GM18951 (cell line): ENCODE results near the gene CMIP.

Source experiments
- POLR2A ChIP-seq: IDR thresholded peaks from 4 replicates; pipeline ENCODE4 v1.6.1; 2011; ENCODE audit warnings: mild to moderate bottlenecking; ENCODE audit not compliant: insufficient read length, insufficient read depth; ENCODE audit errors: extremely low read depth
- in situ Hi-C: fragments of 300-500 bp; cut with MboI; formaldehyde crosslinking; loops from one replicate; pipeline ENCODE4 v1.12.0; 2022; ENCODE audit warnings: low sequenced_read_pairs, mixed read lengths, inconsistent platforms; ENCODE audit not compliant: unreplicated experiment

CMIP gene

DNA sequence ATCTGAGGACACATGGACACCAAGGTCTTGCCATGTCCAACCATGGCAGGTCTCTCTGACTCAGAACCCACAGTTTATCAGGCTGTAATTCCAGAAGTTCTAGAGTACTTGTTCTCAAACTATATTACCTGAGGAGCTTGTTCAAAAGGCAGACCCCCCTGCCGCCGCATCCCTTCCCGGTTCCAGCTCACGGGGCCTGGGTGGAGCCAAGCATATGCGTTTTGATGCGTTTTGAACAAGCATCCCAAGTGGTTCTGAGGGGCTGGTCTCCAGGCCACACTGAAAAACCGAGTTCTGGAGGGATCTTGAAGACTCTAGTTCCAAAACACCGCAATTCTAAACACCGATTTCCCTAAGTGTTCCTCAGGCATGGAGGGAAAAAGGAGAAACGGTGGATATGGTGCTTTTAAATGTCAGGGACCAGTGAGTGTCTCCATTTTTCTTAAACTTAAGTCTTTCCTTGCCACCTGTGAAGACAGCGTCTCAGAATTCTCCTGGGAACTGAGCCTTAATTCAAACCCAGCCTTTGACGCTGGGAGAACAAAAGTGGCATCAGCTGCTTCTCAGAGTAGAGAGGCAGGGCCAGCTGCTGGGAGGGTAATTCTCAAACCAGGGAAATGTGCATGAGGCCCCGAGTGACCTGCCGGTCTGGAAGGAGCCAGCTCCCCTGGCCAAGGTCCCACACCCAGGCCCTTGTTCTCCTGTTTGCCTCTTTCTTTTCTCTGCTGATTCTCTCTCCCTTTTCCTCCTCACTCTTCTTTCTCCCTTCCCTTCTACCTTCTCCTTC lies 250.1 kb downstream of the CMIP start:
- in situ Hi-C loops, result no loop called here
- no peak for TF ChIP-seq POLR2A

DNA sequence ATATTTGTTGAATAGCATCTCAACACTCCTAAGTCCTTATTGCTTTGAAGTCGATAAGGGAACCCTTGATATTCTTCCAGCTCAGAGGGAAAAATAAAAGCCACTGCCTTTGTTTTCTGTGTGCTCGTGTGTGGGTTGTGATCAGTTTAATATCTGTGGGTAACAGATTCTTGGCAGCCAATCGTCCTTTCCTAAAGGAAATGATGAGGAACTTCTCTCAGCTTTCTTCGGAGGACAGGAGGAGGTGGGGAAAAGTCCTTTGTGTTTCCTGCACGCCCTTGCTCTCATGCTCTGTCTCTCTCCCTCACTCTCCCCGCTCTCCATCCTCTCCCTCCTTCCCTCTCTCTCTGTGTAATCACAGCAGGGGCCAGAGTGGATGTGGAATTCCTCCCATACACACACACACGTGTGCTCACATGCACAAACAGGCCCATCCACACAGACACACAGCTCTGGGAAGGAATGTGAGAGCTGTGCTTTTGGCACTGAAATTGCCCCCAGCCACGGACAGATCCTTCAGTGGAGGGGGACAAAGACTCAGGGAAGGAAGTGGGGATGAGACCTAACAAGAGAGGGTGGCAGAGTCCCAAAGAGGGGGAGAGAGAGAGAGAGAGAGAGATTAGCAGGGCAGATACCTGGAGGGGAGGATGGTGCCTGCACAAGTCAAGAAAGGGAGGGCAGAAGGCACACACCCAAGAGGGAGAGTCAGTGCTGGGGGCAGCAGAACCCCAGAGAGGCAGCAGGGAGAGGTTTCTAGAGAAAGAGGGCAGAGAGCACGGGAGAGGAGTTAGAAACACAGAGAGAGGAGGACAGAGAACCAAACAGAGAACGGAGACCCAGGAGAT lies 250.9 kb downstream of the CMIP start:
- in situ Hi-C loops, result no loop called here
- TF ChIP-seq POLR2A, result no peak

DNA sequence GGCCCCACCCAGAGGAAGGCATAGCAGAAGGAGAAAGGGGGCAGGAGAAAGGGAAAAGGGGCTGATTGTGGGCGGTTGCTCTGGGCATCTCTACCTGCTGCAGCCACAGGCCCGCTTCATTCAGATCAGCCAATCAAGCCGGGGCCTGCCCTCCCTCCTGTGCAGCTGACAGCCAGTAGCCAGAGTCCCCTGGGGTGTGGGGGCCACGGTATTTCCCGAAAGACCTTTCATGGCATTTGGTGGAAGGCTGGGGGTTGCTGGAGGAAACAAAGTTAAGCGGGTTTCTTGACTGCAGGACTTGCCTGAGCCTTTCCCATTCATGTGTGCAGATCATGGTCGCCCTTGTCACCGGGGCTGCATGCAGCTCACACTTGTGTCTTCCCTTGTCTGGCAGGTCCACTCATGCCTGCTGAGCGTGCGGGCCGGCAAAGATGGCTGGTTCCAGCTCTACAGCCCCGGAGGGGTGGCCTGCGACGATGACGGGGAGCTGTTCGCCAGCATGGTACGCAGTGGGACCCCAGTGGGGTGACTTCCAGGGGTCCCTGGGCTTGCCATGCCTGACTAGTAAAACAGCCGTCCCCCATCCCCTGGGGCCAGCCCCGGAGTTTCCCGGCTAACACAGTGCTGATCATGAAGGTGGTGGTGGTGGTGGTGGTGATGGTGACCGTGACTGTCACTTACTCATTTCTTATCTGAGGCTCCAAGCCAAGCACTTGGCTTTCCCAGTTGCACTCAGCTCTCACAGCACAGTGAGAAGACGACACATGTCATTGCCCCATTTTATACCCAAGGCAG lies 251.8 kb downstream of the CMIP start:
- in situ Hi-C loops, result no loop called here
- TF ChIP-seq POLR2A, result no peak

DNA sequence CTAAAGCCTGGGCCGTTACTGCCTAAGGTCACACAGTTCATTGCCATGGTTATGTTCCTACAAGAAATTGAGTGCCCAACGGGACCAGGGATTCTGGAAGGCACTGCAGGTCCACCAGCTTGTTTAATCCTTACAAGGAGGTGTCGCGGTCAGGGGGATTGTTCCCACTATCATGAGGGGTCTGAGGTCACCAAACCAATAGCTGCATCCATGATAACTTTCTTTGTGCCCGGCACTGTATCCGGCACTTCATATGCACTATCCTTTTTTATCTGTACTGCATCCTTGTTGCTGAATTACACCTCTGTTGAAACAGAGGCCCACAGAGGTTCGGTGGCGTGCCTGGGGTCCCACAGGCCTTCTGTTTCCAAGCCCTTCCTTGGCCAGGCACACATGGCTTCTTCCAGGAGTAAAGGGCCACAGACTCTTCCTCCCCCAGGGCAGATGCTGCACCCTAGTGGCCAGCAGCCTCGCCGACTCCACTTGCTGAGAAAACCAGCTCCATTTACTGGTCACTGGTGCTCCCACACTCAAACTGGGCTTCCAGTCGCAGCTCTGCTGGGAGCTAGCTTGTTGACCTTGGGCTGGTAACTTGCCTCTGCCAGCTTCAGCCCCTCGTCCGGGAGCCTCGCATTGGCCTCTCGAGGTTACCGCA lies 252.5 kb downstream of the CMIP start:
- no peak for TF ChIP-seq POLR2A
- in situ Hi-C loops, result no loop called here

DNA sequence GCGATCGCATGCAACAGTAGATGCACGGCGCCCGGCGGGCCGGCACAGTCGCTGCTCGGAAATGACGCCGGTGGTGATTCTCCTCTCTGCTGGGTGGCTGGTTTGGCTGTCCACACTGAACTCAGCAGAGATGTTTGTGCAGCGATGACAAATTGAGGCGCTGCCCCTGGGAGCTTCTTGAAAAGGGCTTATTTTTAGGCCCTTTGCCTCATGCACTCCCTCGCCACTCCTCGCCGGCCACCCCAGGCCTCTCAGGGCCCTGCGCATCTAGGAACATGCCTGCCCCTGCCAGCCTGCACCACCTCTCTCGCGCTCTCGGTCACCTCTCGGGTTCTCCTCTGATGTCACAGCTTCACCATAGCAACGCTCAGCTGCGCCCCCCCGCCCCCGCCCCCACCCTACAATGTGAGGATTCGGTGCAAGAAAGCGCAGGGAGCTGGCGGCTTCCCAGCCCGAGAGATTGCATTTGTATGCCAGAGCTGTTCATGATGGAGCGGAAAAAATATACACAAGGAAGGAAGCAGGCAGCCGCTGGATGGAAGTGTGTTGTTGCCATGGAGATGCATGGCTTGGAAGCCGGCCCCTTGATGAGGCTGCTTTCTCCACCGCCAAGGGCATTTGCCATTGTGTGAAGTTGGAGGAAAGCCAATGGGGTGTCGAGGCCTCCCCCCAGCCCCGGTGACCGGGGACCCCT lies 253.2 kb downstream of the CMIP start:
- no peak for TF ChIP-seq POLR2A
- in situ Hi-C loops, result no loop called here

DNA sequence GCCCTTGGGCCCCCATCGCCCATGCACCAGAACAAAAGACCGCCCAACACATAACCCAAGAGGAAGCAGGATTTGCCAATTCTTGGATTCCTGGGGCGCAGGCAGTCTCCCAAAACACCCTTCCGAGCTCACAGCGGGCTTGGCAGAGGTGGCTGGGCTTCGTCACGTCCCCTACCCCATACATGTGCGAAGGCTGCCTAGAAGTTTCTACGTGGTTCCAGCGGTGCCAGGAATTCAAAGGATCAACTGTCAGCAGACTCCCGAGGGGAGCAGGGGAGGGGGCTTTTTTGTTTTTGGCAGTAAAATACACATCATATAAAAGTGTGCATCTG lies 253.7 kb downstream of the CMIP start:
- in situ Hi-C loops, result no loop called here
- TF ChIP-seq POLR2A, result no peak

DNA sequence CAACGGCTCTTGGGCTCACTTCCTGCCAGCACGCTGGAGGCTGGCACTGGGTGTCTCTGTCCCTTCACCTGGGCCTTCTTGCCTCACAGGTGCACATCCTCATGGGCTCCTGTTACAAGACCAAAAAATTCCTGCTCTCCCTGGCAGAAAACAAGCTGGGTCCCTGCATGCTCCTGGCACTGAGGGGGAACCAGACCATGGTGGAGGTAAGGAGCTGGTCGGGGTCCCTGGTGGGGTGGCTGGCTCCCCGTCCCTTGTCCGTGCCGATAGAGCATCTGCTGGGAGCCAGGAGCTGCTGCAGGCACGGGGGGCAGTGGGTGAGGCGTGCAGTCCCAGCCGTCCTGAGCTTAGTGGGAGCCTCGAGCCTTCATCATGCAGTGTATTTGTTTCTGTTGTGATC lies 255.0 kb downstream of the CMIP start:
- no peak for TF ChIP-seq POLR2A
- in situ Hi-C loops, result no loop called here

DNA sequence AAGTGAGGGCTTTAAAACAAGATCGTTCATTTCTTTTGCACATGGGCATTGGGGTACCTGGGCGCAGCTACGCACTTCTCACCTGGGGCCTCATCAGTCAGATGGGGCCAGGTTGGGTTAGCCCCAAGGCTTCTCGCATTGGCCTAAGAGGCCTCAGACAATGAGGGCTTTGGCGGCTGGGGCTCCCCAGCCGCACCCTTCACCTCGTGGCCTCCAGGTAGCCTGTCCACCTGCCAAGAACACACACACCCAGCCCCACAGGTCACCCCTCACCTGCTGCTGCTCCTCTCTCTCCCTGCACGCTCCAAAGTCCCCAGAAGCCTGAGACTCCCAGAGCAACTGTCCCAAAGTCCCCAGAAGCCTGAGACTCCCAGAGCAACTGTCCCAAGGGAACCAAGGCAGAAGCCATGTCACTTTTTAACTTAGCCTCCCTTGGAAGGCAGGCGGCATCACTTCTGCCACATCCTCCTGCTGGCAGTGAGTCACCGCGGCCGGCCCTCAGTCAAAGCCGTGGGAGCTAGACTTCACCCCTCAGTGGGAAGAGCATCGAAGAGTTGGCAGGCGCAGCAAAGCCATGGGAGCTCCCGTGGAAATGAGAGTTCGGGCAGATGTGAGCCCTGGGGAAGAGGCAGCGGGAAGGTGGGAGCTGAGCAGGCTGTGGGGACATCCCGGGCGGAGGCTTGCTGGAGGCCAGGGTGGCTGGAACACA lies 255.6 kb downstream of the CMIP start:
- TF ChIP-seq POLR2A, result no peak
- in situ Hi-C loops, result no loop called here

DNA sequence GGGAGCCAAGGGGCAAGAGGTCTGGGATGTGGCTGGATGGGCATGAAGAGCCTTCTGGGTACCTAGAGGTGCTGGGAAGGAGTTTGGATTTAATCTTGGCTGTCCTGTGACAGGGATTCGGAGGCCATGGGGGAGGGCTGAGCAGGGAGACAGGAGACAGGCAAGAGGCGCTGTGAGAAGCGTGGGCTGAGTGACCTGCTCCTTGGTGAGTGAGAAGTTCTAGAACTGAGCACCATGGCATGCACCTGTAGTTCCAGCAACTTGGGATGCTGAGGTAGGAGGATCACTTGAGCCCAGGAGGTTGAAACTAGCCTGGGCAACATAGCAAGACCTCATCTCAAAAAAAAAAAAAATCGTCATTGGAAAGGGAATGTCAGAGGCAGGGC lies 256.2 kb downstream of the CMIP start:
- in situ Hi-C loops, result no loop called here
- TF ChIP-seq POLR2A, result no peak

DNA sequence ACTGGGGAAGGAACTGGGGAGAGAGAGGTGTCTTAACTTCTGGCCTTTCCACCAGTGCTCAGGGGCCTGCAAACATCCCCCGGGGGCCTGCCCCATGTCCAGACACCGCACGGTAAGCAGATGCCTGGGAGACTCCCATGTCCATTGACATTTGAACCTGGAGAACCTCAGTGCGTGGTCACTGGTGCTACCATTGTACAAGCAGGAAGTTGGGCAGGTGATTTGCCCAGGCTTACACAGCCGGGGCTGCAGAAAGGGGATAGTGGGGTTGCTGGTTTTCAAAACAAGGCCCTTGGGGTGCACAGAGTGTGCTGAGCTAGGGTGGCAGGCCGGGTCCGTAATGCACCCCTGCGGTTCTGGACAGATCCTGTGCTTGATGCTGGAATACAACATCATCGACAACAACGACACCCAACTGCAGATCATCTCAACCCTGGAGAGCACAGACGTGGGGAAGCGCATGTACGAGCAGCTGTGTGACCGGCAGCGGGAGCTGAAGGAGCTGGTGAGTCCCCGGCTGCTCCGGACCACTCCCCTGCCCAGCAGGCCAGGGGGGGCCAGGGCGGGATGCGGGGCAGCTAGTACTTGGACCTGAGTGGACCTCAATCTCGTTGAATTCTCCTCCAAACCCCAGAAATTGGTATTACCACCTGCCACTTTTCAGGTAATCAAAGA lies 256.8 kb downstream of the CMIP start:
- no peak for TF ChIP-seq POLR2A
- in situ Hi-C loops, result no loop called here

DNA sequence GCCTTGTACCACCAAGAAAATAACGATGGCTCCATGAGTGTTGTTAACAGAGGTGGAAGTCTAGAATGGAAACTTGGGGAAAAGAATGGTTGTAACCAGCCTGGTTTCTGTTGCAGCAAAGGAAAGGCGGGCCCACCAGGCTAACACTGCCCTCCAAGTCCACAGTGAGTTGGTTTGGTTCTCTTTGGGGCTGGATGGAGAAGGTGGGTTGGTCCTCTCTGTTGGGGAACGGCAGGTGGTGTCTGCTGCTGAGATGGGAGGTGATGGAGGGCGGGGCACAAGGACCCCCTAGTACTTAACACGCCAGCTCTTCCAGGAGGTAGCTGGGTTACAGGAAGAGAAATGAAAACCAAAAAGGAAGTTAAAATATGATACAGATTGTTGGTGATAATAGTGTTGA lies 257.9 kb downstream of the CMIP start:
- in situ Hi-C loops, result no loop called here
- no peak for TF ChIP-seq POLR2A
